GM19025 (cell line): Measurements from ENCODE around the gene METTL2B.
"Not testable (repeated sequence)": the region's sequence is repeated elsewhere in the genome, so short reads cannot be mapped to it uniquely, and the experiment has no call there.

ENCODE experiments used
- ATAC-seq: cut with Tn5 transposase; IDR thresholded peaks from one replicate; pipeline ENCODE4 v1.9.1; 2021; ENCODE audit warnings: mild to moderate bottlenecking, low read depth, moderate library complexity; ENCODE audit not compliant: unreplicated experiment

The METTL2B gene

DNA sequence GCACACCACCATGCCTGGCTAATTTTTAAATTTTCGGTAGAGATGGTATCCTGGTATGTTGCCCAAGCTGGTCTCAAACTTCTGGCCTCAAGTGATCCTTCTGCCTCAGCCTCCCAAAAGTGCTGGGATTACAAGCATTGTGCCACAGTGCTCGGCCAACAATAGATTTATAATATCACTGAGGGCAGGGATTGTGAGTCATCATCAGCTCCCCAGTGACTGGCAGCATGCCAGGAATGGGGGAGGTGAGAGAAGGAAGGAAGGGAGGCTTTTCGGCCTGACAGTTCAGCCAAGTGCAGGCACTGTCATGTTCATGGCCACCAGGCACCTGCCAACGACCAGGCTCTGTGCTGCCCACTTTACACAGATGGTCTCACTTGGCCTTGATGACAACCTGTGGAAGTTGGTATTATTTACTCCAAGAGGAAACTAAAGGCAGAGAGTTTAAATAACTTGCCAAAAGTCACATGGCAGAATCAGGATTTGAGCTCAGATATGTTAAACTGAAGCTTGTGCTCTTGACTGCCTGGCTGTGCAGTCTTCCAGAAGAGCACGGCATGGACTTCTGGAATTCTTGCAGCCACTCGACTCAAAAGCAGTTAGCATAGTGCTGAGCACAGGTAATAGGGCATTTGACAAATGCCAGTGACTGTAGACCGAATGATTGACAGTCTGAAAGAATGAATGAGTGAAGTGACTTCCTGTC, 46.8 kb downstream of the METTL2B start:
- ATAC-seq: not testable (repeated sequence)

DNA sequence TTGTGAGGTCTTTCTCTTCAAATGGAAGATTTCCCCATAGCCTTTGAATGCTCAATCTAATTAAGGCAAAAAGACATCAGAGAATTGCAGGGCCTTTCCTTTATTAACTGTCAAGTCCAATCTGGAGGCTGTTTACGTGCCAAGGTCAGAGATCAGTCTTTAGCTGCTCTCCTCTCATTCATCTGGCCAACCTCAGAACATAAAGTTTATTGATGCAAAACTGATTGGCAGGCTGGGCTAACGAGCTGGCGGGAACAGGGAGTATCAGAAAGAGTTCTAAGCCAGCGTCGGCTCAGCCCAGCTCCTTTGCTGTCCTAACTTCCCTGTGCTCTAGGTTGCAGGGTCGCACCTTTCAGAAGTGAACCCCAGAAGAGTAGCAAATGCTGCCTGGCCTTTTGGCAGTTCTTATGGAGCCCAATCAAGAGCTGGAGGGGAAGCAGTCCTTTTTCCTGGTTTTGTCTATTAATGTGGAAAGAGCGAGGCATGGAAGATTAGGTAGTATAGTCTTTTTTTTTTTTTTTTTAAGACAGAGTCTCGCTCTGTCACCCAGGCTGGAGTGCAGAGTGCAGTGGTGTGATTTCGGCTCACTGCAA, 47.5 kb downstream of the METTL2B start:
- ATAC-seq: not testable (repeated sequence)

DNA sequence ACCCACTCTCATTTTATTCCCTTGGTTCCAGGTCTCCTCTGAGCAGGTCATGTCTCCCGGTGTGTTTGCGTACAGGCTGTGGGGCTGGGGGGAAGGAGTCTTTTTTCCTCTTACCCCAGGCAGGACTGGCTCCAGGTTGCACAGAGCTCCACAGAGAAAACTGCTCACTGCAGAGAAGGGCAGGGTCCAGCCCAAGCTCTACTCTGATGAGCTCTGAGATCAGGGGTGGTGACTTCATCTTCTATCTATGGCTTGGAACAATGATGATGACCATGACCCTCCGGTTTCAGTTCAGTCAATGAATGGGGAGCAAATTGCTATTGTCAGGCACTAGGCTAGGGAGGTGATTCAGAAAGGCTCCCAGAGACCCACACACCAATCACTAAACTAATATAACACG, 49.0 kb downstream of the METTL2B start:
- ATAC-seq: not testable (repeated sequence)

DNA sequence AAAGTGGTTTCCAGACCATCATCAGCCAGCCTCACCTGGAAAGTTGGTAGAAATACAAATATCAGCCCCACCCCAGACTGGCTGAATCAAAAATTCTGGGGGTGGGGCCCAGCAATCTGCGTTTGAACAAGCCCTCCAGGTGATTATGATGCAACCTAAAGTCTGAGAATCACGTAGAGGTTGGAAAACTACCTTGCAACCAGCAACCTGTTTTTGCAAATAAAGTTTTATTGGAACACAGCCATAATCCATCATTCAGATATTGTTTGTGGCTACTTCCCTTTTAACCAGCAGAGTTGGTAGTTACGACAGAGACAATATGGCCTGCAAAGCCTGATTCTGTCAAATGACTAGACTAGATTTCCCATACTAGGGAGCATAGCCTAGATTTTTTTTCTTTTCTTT, 49.5 kb downstream of the METTL2B start:
- ATAC-seq: not testable (repeated sequence)

DNA sequence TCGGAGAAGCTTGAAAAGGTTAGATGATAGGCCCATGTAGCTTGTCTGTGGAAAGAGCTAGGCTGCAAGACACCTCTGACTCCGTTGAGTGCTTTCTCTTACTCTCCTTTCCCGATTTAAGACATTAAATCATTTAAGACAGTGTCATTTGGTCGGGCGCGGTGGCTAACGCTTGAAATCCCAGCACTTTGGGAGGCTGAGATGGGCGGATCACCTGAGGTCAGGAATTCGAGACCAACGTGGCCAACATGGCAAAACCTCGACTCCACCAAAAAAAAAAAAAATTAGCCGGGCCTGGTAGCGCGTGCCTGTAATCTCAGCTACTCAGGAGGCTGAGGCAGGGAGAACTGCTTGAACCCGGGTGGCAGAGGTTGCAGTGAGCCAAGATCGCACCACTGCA, 52.6 kb downstream of the METTL2B start:
- ATAC-seq: not testable (repeated sequence)

DNA sequence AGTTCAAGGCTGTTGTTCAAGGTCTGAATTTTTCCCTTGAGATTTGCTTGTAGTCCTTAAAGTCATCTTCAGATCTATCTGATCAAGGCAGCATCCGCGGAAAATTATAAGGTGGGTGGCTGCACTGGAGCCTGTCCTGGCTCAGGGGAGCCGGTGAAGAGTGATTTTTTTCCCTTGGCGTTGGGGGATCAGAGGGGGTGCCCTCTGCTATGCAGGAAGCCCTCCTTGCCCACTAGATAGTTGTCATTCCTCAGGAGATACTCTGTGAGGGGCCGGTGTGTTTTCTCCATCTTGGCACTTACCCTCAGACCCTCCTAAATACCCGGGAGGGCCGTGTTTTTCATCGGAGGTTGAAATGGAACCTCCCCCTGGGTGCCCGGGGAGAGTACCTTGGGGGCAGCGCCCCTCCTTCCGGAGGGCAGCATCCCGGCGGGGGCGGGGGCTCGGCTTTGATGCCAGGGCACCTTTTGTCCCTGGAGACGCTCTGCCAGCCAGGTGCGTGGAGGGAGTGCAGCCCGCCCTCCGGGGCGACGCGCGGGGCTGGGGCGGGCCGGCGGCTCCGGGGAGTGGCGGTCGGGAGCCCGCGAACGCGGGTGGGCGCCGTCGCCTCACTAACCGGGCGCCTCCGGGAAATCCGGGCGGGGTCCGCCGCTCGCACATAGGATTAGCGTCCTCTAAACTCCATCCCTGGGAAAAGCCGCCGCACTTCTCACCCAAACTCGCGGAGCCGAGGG, 53.7 kb downstream of the METTL2B start:
- peak; percentile 12 for ATAC-seq

DNA sequence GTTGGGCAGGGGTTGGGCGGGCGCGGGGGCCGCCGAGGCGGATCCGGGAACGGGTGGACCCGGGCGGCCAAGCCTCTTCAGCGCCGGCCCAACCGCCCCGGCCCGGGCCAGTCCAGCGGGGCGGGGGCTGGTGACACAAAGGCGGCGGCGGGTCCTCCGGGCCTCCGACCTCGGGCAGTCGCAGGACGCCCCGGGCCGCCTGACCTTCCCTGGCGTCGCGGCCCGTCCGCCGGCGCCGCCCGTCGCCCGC, 54.2 kb downstream of the METTL2B start:
- no peak for ATAC-seq

DNA sequence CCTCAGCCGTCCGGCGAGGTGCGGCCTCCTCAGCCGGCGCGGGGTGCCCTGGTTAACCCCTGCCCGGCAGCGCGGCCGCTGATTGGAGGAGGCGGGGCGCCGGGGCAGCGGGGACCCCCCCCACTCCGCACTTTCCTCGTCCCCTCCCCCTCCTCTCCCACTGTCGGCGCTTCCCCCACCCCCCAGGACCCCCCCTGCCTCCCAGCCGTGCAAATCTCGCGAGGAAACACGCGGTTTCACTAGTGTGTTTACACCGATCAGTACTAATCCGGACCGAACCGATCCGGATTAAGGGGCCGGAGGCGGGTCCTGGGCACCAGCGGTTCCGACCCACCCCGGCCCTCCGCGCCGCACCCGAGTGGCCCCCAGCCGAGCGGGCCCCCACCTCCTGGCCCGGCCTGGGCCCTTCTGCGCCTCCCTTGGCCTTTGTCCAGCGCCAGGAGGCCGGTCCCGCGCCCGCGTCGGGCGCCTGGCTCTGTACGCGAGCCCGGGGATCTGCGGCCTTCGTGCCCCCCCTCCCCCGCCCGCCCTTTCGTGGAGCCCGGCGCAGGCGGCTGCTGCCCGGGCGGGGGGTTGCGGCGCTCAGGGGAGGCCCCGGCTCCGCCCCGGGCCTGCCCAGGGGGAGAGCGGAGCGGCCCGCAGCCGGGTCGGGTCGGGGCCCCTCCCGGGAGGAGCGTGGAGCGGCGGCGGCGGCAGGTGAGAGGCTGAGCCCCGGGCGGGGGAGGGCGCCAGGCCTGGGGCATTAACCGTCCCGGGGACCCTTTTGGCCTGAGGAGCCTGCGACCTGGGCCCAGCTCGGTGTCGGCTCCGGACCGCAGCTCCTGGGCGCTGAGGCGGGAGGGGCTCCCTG, 54.8 kb downstream of the METTL2B start:
- ATAC-seq: peak; percentile 73

DNA sequence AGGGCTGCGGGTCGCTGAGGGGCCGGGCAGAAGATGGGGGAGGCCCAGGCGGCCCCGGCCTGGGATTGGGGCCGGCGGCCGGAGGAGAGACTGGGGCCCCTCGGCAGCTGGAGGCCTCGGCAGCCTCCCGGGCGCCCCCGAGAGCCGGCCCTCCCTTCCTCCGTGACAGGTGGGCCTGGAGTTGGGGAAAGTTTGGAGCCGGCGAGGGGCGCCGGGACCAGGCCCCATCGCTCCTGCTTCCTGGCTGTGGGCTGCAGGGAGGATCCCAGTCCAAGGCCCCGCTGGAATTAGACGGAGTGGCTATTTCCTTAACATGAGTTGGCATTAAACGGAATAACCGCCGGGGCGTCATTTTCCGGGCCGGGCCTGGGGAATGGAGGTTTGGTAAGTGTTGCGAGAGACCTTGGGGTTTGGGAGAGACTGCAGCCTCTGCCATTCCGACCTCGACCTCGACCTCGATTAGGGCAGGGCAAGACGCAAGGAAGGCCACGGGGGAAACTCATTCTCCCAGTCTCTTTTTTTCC, 55.5 kb downstream of the METTL2B start:
- not testable (repeated sequence) for ATAC-seq

DNA sequence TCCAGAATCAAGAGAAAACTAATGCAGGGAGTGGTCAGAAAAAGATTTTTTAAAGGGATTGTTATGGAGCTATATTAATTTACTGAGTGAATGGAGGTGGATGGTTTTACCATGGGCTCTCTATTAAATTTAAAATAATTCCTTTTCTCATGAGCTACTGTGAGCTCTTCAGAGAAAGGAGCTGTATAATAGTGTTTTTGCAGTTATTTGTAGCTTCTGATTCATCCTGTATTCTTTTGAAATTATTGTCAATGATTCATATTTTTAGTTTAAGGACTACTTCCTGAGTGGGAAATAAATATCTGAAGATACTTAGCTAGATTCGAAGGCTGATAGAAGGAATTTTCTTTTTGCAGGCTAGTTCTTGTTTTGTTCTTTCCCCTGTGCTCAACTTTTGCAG, 56.4 kb downstream of the METTL2B start:
- not testable (repeated sequence) for ATAC-seq

DNA sequence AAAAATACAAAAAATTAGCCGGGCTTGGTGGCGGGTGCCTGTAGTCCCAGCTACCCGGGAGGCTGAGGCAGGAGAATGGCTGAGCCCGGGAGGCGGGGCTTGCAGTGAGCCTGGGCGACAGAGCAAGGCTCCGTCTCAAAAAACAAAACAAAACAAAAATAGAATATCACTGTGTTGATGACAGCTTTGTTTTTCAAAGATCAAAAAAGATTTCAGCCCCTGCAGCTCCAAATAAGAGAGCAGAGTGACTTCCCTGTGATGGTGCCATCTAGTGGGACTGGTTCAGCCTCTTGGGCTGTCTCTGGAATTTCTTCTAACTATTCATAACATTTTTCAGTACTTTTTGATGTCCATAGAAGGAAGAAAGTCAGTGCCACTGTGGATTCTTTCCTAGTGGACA, 60.9 kb downstream of the METTL2B start:
- not testable (repeated sequence) for ATAC-seq

DNA sequence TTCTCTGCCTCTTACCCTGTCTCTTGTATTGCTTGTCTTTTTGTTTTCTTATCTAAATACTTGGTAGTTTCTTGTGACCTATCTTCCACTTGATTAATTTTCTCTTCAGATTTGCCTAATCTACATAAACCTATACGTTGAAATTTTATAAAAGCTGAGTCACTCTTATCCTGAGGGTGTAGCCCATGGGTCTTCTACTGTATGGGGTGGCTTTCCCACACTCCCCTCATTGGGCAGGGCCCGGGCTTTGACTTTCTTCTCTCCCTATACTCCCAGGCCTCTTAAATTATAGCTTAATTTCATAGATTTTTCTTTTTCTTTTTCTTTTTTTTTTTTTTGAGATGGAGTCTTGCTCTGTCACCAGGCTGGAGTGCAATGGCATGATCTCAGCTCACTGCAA, 66.0 kb downstream of the METTL2B start:
- ATAC-seq: not testable (repeated sequence)

DNA sequence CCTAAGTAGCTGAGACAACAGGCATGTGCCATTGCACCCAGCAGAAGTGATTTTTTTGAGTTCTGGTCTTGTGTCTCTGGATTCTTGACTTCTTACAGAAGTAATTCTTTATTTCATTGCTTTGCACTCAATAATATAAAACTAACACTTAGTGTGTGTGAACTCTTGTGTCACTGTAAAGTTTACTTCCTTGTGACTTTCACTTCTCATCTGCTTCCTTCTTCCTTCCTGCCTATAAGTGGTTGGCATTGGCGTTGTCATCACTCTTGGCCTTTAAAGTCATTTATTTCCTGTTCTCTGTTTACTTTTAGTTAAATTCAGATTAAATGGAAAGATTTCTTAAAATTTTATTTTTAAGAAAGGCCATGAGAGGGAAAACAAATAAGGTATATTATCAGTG, 66.8 kb downstream of the METTL2B start:
- not testable (repeated sequence) for ATAC-seq

DNA sequence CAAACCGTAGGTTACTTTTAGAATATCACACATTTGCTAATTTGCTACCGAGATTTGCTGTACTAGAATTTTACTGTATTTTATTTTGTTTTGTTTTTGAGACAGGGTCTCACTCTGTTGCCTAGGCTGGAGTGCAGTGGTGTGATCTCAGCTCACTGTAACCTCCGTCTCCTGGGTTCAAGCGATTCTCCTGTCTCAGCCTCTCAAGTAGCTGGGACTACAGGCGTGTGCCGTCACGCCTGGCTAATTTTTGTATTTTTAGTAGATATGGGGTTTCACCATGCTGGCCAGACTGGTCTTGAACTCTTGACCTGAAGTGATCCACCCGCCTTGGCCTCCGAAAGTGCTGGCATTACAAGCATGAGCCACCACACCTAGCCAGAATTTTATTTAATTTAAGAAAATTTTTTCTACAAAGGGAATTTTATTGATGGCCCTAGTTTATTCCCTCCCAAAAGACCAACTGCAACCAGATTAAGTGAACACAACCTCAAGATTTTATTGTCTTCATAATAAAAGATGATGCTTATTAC, 69.8 kb downstream of the METTL2B start:
- not testable (repeated sequence) for ATAC-seq

DNA sequence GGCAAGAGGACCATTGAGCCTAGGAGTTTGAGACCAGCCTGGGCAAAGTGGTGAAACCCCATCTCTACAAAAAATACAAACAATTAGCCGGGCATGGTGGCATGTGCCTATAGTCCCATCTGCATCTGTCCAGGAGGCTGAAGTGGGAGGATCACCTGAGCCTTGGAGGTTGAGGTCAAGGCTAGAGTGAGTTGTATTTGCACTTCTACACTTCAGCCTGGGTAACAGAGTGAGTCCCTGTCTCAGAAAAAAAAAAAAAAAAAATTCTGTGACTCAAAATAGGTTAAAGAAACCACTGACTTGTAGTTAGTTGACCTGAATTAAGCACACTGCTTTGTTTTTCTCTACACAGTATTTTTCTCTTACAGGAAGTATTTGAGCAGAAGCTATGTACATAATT, 74.4 kb downstream of the METTL2B start:
- ATAC-seq: no peak

DNA sequence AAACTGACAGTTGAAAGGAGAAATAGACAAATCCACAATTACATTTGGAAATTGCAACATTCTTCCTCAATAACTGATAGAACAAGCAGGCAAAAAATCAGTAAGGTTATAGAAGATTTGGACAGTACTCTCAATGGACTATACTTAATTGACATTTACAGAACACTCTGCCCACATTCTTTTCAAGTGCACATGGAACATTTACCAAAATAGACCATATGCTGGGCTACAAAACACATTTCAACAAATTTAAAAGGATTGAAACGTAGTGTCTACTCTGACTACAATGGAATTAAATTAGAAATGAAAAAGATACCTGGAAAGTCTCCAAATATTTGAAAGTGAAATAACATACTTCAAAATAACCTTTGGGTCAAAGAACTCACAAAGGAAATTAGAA, 77.8 kb downstream of the METTL2B start:
- ATAC-seq: not testable (repeated sequence)
